Nephron progenitor cell (in vitro differentiated cells): ENCODE measurements around the gene OOEP.

ENCODE experiments used
- DNase-seq: peaks from one replicate; pipeline ENCODE4 v3.0.0; 2021
- H3K27ac Mint-ChIP-seq: 2 replicates; pipeline ENCODE4 v1.8.0; 2021; ENCODE audit warnings: mild to moderate bottlenecking, moderate library complexity, mixed read lengths
- H3K27me3 Mint-ChIP-seq: 2 replicates; pipeline ENCODE4 v1.8.0; 2021; ENCODE audit warnings: mild to moderate bottlenecking, low read depth, mixed read lengths; ENCODE audit not compliant: poor library complexity
- H3K36me3 Mint-ChIP-seq: 2 replicates; pipeline ENCODE4 v1.8.0; 2021; ENCODE audit warnings: low read depth, mixed read lengths
- H3K4me1 Mint-ChIP-seq: 2 replicates; pipeline ENCODE4 v1.8.0; 2021; ENCODE audit warnings: mixed read lengths
- H3K4me3 Mint-ChIP-seq: 2 replicates; pipeline ENCODE4 v1.8.0; 2021; ENCODE audit warnings: mild to moderate bottlenecking, moderate library complexity, mixed read lengths
- H3K9me3 Mint-ChIP-seq: 2 replicates; pipeline ENCODE4 v1.8.0; 2021; ENCODE audit warnings: mild to moderate bottlenecking, moderate library complexity, mixed read lengths
- TF ChIP-seq, protein P1 (sequence below): fragments of 200-600 bp; sonication (generic); IDR thresholded peaks from 2 replicates; pipeline ENCODE4 v1.5.0; 2021; ENCODE audit warnings: antibody characterized with exemption

Gene OOEP

DNA sequence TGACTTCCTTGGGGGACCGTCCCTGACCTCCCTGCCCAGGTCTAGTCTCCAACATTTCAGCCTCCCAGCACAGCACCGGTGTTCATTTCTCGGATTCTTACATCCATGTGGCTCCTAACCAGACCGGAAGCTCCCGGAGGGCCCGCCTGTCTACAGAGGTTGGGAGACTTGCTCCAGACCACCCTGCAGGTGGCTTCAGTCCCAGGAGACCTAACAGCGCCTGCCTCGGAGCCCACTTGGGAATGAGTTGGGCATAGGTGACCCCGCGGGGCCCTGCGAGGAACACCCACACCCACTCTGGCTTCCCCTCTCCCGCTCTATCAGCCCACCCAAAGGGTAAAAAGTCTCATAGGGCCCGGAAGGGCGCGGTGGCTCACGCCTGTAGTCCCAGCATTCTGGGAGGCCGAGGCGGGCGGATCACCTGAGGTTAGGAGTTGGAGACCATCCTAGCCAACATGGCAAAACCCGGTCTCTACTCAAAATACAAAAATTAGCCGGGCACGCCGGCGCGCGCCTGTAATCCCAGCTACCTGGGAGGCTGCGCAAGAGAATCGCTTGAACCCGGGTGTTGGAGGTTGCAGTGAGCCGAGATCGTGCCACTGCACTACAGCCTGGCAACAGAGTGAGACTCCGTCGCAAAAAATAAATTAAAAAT, 21.0 kb downstream of the OOEP start:
- H3K4me3 Mint-ChIP-seq = no peak overlapping the region
- H3K36me3 Mint-ChIP-seq = no peaks in the 10 kb centered on the region
- no peaks in the 10 kb centered on the region for H3K9me3 Mint-ChIP-seq
- no peak for DNase-seq
- H3K27me3 Mint-ChIP-seq = peaks cover 55% of the 10 kb centered on the region
- TF ChIP-seq, protein P1, sequence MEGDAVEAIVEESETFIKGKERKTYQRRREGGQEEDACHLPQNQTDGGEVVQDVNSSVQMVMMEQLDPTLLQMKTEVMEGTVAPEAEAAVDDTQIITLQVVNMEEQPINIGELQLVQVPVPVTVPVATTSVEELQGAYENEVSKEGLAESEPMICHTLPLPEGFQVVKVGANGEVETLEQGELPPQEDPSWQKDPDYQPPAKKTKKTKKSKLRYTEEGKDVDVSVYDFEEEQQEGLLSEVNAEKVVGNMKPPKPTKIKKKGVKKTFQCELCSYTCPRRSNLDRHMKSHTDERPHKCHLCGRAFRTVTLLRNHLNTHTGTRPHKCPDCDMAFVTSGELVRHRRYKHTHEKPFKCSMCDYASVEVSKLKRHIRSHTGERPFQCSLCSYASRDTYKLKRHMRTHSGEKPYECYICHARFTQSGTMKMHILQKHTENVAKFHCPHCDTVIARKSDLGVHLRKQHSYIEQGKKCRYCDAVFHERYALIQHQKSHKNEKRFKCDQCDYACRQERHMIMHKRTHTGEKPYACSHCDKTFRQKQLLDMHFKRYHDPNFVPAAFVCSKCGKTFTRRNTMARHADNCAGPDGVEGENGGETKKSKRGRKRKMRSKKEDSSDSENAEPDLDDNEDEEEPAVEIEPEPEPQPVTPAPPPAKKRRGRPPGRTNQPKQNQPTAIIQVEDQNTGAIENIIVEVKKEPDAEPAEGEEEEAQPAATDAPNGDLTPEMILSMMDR = no peak
- H3K27ac Mint-ChIP-seq = no peak overlapping the region
- H3K4me1 Mint-ChIP-seq = no peaks in the 10 kb centered on the region

GRCh38 chr6:73343164-73343563, 26.5 kb downstream of the OOEP start:
- no peaks in the 10 kb centered on the region for H3K36me3 Mint-ChIP-seq
- H3K4me3 Mint-ChIP-seq = no peak overlapping the region
- no peaks in the 10 kb centered on the region for H3K9me3 Mint-ChIP-seq
- DNase-seq = no peak
- no peaks in the 10 kb centered on the region for H3K4me1 Mint-ChIP-seq
- no peak overlapping the region for H3K27ac Mint-ChIP-seq
- peaks cover 24% of the 10 kb centered on the region for H3K27me3 Mint-ChIP-seq
- TF ChIP-seq, protein P1 = no peak

DNA sequence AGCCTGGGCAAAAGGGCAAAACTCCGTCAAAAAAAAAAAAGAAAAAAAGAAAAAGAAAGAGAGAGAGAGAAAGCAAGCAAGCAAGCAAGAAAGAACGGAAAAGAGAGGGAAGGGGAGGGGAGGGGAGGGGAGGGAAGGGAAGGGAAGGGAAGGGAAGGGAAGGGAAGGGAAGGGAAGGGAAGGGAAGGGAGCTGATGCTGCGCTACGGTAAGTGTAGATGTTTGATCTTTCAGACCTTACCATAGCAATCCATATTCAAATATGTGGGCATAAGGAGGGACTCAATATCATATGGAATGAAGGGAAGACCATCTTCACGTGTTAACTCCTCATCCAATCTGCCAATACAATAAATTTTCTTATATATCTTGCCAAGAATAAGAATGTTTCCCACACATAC, 27.5 kb downstream of the OOEP start:
- no peak overlapping the region for H3K27ac Mint-ChIP-seq
- no peaks in the 10 kb centered on the region for H3K4me1 Mint-ChIP-seq

GRCh38 chr6:73341335-73341734, 28.4 kb downstream of the OOEP start:
- Mint-ChIP-seq H3K9me3 (no peaks in the 10 kb centered on the region), H3K27me3 (peaks cover 11% of the 10 kb centered on the region), H3K4me1 (no peaks in the 10 kb centered on the region), H3K27ac (no peak overlapping the region), H3K4me3 (no peak overlapping the region), H3K36me3 (no peaks in the 10 kb centered on the region)
- TF ChIP-seq, protein P1 = no peak
- no peak for DNase-seq

More for the DNA sequence above, 27.5 kb downstream of the OOEP start:
- Mint-ChIP-seq H3K9me3 (no peaks in the 10 kb centered on the region), H3K4me3 (no peak overlapping the region), H3K27me3 (peaks cover 19% of the 10 kb centered on the region), H3K36me3 (no peaks in the 10 kb centered on the region)
- TF ChIP-seq, protein P1 = no peak
- no peak for DNase-seq

GRCh38 chr6:73340048-73340447, 29.6 kb downstream of the OOEP start:
- Mint-ChIP-seq H3K27ac (no peak overlapping the region), H3K36me3 (no peaks in the 10 kb centered on the region), H3K27me3 (peaks cover 11% of the 10 kb centered on the region), H3K9me3 (no peaks in the 10 kb centered on the region), H3K4me3 (no peak overlapping the region), H3K4me1 (no peaks in the 10 kb centered on the region)
- TF ChIP-seq, protein P1 = no peak
- no peak for DNase-seq

- Mint-ChIP-seq H3K4me3 (no peak overlapping the region), H3K27ac (no peak overlapping the region), H3K9me3 (no peaks in the 10 kb centered on the region), H3K36me3 (no peaks in the 10 kb centered on the region), H3K4me1 (no peaks in the 10 kb centered on the region), H3K27me3 (peaks cover 10% of the 10 kb centered on the region)
- DNase-seq = no peak
- TF ChIP-seq, protein P1 = no peak
Observed at GRCh38 chr6:73339340-73339739, 30.4 kb downstream of the OOEP start.
